Right lobe of liver (tissue), 4 donors: ENCODE measurements around the gene RPS6KA5.

Source experiments
- POLR2A ChIP-seq: fragments of 450-650 bp; IDR thresholded peaks from one replicate; pipeline ENCODE4 v1.6.1; 2017; ENCODE audit warnings: antibody characterized with exemption, mild to moderate bottlenecking
- TF ChIP-seq, protein P1 (sequence below), 4 donors: fragments of 200-600 bp in 3 of 4; fragments of 450-650 bp in 1 of 4; IDR thresholded peaks; one replicate each; pipeline versions ENCODE4 v1.5.1 to v1.8.0; 2016 to 2022; ENCODE audit warnings: antibody characterized with exemption in 4 of 4, mild to moderate bottlenecking in 2 of 4
- donor health status: DM: no; HTN: no; CAD: no.
- donor health status: DM: no; HTN: no; CAD: no.
- donor health status: DM: no; HTN: yes; CAD: no.

DNA sequence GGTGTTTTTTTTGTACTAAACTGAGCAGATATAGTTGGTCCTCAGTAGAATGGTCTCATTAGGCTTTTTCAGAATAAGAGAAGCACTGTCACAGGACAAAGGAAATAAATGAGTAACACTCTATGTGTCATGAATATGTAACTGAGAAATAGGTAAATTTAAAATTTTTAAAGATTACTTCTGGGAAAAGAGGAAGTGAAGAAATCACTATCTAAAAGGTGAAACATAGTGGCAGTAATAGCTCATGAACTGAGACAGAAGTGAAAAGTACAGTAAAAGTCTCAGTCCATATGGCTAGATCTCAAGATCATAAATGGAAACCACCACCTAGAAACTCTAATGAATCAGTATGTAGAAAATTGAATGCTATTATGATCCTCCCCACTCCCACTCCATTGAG, 154.9 kb downstream of the RPS6KA5 start:
- TF ChIP-seq POLR2A, result no peak
- TF ChIP-seq, protein P1, sequence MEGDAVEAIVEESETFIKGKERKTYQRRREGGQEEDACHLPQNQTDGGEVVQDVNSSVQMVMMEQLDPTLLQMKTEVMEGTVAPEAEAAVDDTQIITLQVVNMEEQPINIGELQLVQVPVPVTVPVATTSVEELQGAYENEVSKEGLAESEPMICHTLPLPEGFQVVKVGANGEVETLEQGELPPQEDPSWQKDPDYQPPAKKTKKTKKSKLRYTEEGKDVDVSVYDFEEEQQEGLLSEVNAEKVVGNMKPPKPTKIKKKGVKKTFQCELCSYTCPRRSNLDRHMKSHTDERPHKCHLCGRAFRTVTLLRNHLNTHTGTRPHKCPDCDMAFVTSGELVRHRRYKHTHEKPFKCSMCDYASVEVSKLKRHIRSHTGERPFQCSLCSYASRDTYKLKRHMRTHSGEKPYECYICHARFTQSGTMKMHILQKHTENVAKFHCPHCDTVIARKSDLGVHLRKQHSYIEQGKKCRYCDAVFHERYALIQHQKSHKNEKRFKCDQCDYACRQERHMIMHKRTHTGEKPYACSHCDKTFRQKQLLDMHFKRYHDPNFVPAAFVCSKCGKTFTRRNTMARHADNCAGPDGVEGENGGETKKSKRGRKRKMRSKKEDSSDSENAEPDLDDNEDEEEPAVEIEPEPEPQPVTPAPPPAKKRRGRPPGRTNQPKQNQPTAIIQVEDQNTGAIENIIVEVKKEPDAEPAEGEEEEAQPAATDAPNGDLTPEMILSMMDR (IDR thresholded peaks at IDR 0.05), result no peak
